Activated naive CD8-positive, alpha-beta T cell treated with anti-CD3 and anti-CD28 coated beads for 36 hours (primary cell): ENCODE results near the gene CREBBP. TPM values are rescaled to one million over a fixed set of nuclear protein-coding genes. Genes with fewer than 3 reads are reported as not detected.
A peak's percentile ranks its signal among the peaks of the same experiment; 100 is the strongest.
"Not testable (repeated sequence)": the region's sequence is repeated elsewhere in the genome, so short reads cannot be mapped to it uniquely, and the experiment has no call there.

Source experiments
- DNase-seq: peaks from one replicate; pipeline ENCODE4 v3.0.0; 2021
- H3K27ac Mint-ChIP-seq: one replicate; pipeline ENCODE4 v1.8.0; 2022; ENCODE audit warnings: mild to moderate bottlenecking, moderate library complexity, mixed read lengths
- H3K27me3 Mint-ChIP-seq: one replicate; pipeline ENCODE4 v1.8.0; 2022; ENCODE audit warnings: mild to moderate bottlenecking, mixed read lengths
- H3K36me3 Mint-ChIP-seq: one replicate; pipeline ENCODE4 v1.8.0; 2021; ENCODE audit warnings: mild to moderate bottlenecking, mixed read lengths
- H3K4me1 Mint-ChIP-seq: one replicate; pipeline ENCODE4 v1.8.0; 2021; ENCODE audit warnings: mixed read lengths
- H3K4me3 Mint-ChIP-seq: one replicate; pipeline ENCODE4 v1.8.0; 2022; ENCODE audit warnings: mild to moderate bottlenecking, moderate library complexity, mixed read lengths
- H3K9me3 Mint-ChIP-seq: one replicate; pipeline ENCODE4 v1.8.0; 2022; ENCODE audit warnings: mixed read lengths
- total RNA-seq, 2 experiments: library from RNA; stranded (reverse); gene quantifications; one replicate each; pipeline ENCODE4 v1.2.3, GENCODE V29; 2021

The CREBBP gene
- total RNA-seq, 2 experiments from 2014 or later = 30.1 to 32.7 TPM

- Mint-ChIP-seq H3K27me3 (peaks cover 19% of the 10 kb centered on the region), H3K27ac (no peak overlapping the region), H3K9me3 (peaks cover 4% of the 10 kb centered on the region), H3K4me3 (no peak overlapping the region), H3K36me3 (no peaks in the 10 kb centered on the region), H3K4me1 (no peaks in the 10 kb centered on the region)
- DNase-seq = no peak
Measured at GRCh38 chr16:3890091-3890490, 9.6 kb upstream of the CREBBP start.

DNA sequence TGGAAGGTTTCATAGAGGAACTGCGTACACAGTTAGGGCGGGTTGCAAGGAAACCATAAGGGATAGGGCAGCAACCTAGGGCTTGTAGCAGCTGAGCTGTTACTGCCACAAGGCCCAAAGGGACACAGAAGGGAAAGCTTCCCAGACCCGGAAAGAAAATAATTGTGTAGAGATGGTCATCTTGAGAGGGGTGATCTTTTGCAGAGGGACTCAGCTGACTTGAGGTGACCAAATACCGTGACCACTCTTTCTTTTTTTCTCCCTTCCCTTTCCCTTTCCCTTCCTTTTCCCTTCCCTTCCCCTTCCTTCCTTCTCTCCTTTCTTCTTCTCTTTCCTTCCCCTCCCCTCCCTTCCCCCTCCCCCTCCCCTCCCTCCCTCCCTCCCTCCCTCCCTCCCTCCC, 8.5 kb upstream of the CREBBP start:
- DNase-seq = no peak
- Mint-ChIP-seq H3K4me3 (no peak overlapping the region), H3K27ac (no peak overlapping the region), H3K4me1 (no peaks in the 10 kb centered on the region), H3K27me3 (peaks cover 22% of the 10 kb centered on the region), H3K9me3 (peaks cover 4% of the 10 kb centered on the region), H3K36me3 (no peaks in the 10 kb centered on the region)

- not testable (repeated sequence) for H3K4me3 Mint-ChIP-seq, H3K9me3 Mint-ChIP-seq, H3K27ac Mint-ChIP-seq, H3K36me3 Mint-ChIP-seq, H3K4me1 Mint-ChIP-seq, DNase-seq
- H3K27me3 Mint-ChIP-seq = peaks cover 14% of the 10 kb centered on the region
Measured at GRCh38 chr16:3885999-3886398, 5.5 kb upstream of the CREBBP start.

- Mint-ChIP-seq H3K4me3 (no peak overlapping the region), H3K9me3 (peaks cover 4% of the 10 kb centered on the region), H3K36me3 (no peaks in the 10 kb centered on the region), H3K27ac (no peak overlapping the region), H3K27me3 (peaks cover 12% of the 10 kb centered on the region), H3K4me1 (peaks cover 3% of the 10 kb centered on the region)
- DNase-seq = no peak
Measured at GRCh38 chr16:3884398-3884797, 3.9 kb upstream of the CREBBP start.

- Mint-ChIP-seq H3K4me3 (peak overlapping the region; percentile 74), H3K9me3 (peaks cover 4% of the 10 kb centered on the region), H3K36me3 (peaks cover 18% of the 10 kb centered on the region), H3K27ac (no peak overlapping the region), H3K4me1 (peaks cover 21% of the 10 kb centered on the region), H3K27me3 (peaks cover 12% of the 10 kb centered on the region)
- no peak for DNase-seq
Measured at GRCh38 chr16:3882531-3882930, 2.0 kb upstream of the CREBBP start.

DNA sequence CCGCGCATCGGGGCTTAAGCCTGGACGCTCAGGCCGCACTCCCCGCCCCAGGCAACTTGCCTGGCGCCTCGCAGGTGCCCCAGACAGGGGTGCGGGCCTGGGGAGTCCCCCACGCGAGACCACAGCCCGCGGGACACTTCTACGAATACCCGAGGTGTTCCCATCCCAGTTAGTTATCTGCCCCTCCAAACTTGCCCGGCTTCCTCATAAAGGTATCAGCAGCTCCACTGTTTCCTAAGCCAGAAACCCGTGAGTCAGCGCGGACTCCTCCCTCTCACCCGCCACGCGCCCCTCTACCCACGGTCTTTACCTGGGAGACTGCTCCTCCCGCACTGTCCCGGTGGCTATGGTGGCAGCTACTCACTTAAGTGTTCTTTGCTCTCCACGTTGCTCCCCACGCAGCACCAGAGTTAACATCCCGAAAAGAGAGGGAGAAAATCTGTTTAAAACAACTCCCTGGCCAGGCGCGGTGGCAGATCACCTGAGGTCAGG, 1.0 kb upstream of the CREBBP start:
- no peak for DNase-seq

DNA sequence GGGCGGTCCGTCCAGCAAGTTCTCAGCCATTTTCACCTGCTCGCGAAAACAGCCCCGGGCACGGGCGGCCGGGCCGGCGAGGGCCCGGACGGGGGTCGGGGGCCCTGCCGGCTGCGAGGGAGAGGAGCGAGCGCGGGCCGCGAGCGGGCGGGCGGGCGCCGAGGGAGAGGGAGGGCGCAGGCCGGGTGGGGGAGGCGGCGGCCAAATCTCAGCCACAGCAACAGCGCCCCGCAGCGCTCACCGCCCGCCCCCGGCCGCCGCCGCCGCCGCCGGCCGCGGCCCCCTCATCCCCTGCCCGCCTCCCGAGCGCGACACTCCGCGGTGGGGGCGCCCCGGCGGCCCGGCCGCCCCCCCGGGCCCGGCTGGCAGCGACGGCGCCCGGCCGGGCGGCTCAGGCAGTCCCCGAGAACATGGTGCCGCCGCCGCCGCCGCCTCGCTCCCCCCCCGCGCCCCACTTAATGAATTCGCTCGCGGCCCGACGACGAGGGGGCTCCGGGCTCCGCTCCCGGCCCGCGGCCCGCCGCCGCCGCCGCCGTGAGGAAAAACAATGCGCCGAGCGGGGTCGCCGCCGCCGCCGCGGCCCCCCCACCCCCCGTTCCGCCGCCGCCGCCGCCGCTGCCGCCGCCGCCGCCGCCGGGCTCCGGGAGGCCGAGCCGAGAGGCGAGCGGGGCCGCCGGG, 487 bp downstream of the CREBBP start:
- Mint-ChIP-seq H3K9me3 (no peaks in the 10 kb centered on the region), H3K4me3 (peak overlapping the region; percentile 83), H3K4me1 (peaks cover 43% of the 10 kb centered on the region), H3K27ac (no peak overlapping the region), H3K36me3 (peaks cover 29% of the 10 kb centered on the region), H3K27me3 (peaks cover 8% of the 10 kb centered on the region)
- DNase-seq = peak; percentile 80

More for the DNA sequence above, 1.0 kb upstream of the CREBBP start:
- Mint-ChIP-seq H3K36me3 (peaks cover 23% of the 10 kb centered on the region), H3K4me1 (peaks cover 31% of the 10 kb centered on the region), H3K27me3 (peaks cover 8% of the 10 kb centered on the region), H3K9me3 (peaks cover 4% of the 10 kb centered on the region), H3K27ac (peak overlapping the region; percentile 72), H3K4me3 (peak overlapping the region; percentile 74)

DNA sequence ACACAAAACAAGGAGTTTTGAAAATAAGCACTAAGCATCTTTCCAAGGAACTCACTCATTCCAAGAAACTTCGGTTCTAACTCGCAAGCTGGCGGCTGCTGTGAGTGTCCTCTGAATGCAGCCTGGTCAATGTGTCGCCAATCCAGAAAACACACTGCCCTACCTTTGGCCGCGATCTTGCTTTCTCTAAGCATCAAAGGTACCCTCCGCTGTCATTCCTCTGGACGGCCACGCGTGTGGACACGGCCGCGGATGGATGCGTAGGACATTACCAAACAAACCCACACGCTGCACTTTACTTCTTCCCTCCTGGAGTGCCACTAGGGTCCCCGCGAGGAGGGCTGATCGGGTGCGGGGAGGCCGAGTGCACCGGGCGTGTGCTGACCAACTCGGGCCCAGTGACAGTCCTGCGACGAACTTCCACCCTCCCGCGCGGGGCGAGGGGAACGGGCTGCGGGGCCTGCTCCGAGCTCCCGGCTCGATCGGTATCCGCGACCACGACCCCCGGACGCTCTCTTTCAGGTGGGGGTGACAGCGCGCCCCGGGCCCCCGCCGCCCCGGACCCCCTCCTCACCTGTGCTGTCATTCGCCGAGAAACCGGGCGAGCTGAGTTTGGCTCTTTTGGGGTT, 1.1 kb downstream of the CREBBP start:
- Mint-ChIP-seq H3K27me3 (peaks cover 6% of the 10 kb centered on the region), H3K4me1 (peaks cover 50% of the 10 kb centered on the region), H3K9me3 (no peaks in the 10 kb centered on the region), H3K27ac (peak overlapping the region; percentile 52), H3K36me3 (peaks cover 31% of the 10 kb centered on the region), H3K4me3 (peak overlapping the region; percentile 83)
- DNase-seq = peak; percentile 15

DNA sequence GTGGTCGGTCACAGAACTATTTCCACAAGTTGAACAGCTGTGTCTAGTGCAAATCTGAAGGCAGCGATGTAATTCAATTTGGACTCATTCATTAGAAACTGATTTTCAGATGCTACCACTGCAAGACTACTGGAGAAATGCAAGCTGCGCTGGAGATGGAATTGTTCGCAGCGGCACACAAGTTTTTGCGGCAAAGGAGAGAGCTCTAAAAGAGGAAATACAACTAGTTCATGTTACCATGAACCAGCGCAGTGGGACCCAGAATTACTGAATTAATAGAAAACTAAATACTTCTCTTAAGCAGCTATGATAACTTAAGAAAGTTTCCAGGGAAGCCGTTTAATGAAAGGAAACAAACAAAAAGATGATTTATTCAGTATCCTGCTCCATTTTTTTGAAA, 1.9 kb downstream of the CREBBP start:
- H3K4me1 Mint-ChIP-seq = peaks cover 57% of the 10 kb centered on the region
- peaks cover 31% of the 10 kb centered on the region for H3K36me3 Mint-ChIP-seq
- DNase-seq = no peak
- no peaks in the 10 kb centered on the region for H3K9me3 Mint-ChIP-seq
- H3K4me3 Mint-ChIP-seq = peak overlapping the region; percentile 83
- H3K27me3 Mint-ChIP-seq = peaks cover under 1% of the 10 kb centered on the region
- peak overlapping the region; percentile 52 for H3K27ac Mint-ChIP-seq

GRCh38 chr16:3876695-3877094, 3.8 kb downstream of the CREBBP start:
- H3K9me3 Mint-ChIP-seq = no peaks in the 10 kb centered on the region
- no peak overlapping the region for H3K4me3 Mint-ChIP-seq
- H3K27ac Mint-ChIP-seq = no peak overlapping the region
- no peak for DNase-seq
- H3K27me3 Mint-ChIP-seq = no peaks in the 10 kb centered on the region
- peaks cover 31% of the 10 kb centered on the region for H3K36me3 Mint-ChIP-seq
- peaks cover 73% of the 10 kb centered on the region for H3K4me1 Mint-ChIP-seq

- peaks cover 76% of the 10 kb centered on the region for H3K4me1 Mint-ChIP-seq
- no peaks in the 10 kb centered on the region for H3K27me3 Mint-ChIP-seq
- H3K4me3 Mint-ChIP-seq = no peak overlapping the region
- no peak overlapping the region for H3K27ac Mint-ChIP-seq
- DNase-seq = no peak
- no peaks in the 10 kb centered on the region for H3K9me3 Mint-ChIP-seq
- peaks cover 31% of the 10 kb centered on the region for H3K36me3 Mint-ChIP-seq
Measured at GRCh38 chr16:3876160-3876559, 4.4 kb downstream of the CREBBP start.

DNA sequence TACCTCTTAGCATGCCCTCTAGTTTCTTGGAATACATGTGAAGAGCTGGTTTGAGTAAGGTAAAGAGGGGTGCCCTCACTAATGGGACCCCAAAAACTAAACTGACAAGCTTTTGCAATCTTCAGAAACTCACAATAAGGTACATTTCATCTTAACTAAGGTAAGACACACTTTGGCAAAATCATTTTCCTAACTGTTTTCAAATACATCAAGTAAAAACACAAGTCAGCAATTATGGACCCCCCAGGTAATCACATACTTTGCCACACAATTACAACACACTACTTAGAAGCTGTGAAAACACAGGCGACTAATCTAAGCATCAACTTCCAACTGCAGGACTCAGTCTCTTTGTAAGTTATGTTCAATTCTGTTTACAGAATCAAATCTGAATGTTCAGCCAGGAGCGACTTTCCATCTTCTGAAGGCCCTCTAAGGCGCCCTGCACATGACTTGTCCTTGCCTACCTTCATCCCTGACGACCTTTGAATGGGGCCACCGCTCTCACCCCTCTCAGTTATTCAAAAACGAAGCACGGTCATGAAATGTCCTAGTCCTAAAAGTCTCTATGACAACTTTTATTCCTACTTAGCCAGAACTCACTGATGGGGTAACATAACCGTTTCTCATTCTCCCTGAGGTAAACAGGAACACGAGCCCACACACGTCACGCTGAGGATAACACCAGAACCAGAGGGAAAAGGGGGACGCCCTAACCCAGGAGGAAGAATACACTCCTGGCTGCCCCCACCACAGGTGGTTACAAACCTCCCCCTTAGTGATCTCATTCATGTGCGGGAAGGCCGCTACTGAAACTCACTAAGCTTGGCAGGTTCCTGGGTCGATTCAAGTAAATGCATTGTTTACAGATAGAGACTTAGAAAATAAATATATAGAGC, 5.5 kb downstream of the CREBBP start:
- peaks cover 31% of the 10 kb centered on the region for H3K36me3 Mint-ChIP-seq
- no peaks in the 10 kb centered on the region for H3K9me3 Mint-ChIP-seq
- DNase-seq = no peak
- H3K4me1 Mint-ChIP-seq = peaks cover 85% of the 10 kb centered on the region
- H3K4me3 Mint-ChIP-seq = no peak overlapping the region
- no peaks in the 10 kb centered on the region for H3K27me3 Mint-ChIP-seq
- H3K27ac Mint-ChIP-seq = peak overlapping the region; percentile 40

DNA sequence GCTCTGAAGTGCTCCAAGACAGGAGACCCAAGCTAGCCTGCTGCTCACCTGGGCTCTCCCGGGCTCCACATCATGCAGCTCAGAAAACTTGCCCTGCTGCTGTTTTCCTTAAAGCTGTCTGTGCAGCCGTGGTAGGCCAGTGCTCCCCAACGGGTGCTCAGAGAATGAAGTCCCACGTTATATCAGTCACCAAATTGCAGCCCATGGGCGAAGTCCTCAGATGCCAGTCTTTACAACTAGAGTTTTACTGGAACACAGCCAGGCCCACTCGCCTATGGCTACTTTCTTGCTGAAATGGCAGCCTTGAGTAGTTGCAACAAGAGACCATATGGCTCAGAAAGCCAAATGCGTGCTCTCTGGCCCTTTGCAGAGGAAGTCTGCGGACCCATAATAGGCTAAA, 6.3 kb downstream of the CREBBP start:
- Mint-ChIP-seq H3K4me1 (peaks cover 92% of the 10 kb centered on the region), H3K27ac (no peak overlapping the region), H3K36me3 (peaks cover 29% of the 10 kb centered on the region)

DNA sequence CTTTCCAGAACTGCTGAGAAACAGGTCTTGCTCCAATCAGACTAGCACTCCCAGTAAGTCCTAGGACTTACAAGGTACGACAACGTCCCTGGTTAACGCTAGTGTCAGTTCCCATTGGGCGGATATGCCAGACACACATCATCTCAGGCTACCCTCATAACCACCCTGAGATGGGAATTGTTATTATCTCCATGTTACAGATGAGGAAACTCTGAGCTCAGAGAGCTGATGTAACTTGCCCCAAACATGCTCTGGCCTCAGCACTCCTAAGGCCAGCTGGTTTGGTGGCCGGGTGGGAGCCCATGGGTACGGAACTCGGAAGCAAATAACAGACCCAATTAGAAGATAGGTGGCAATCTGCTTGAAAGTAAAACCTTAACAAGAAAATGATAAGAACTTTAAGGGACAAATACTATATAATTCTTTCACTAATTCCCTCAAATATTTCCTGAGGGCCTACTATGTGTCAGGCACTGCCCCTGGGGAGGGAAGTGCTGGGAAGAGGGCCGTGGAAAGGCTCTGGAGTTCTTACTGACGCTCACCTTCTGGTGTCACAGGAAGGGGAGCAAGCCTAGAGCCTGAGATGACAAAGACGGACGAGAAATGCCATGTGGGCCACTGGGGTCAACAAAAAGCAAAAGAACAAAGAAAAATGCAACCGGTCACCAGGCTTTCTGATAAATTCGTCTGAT, 6.9 kb downstream of the CREBBP start:
- Mint-ChIP-seq H3K27ac (no peak overlapping the region), H3K9me3 (no peaks in the 10 kb centered on the region), H3K27me3 (no peaks in the 10 kb centered on the region), H3K4me3 (no peak overlapping the region), H3K4me1 (peaks cover 92% of the 10 kb centered on the region), H3K36me3 (peaks cover 23% of the 10 kb centered on the region)
- no peak for DNase-seq

More for the DNA sequence above, 6.3 kb downstream of the CREBBP start:
- Mint-ChIP-seq H3K4me3 (no peak overlapping the region), H3K9me3 (no peaks in the 10 kb centered on the region), H3K27me3 (no peaks in the 10 kb centered on the region)
- DNase-seq = no peak
